GM19438 (cell line): ENCODE measurements around the gene OPA3.

Experiments
- ATAC-seq: cut with Tn5 transposase; IDR thresholded peaks from one replicate; pipeline ENCODE4 v1.9.1; 2021; ENCODE audit warnings: low read depth; ENCODE audit not compliant: unreplicated experiment

The OPA3 gene

GRCh38 chr19:45568732-45569131 is 15.9 kb downstream of the OPA3 start:
- no peak for ATAC-seq

DNA sequence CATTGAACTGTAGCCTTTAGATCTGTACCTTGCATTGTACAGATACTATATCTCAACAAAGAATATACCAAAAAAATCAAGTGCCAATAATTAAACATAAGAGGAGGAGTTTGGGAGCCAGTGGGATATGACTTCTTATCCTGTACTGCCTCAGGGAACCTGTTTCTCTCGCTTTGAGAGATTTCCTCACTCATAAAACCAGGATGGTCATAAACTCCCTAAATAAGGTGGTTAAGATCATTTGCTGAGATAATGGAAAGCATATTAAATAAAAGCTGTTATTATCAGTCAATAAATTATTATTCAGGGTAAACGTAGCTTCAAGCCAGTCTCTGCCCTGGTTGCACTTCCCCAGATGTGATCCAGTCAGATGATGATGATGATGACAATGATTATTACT is 17.0 kb downstream of the OPA3 start:
- ATAC-seq: no peak

- no peak for ATAC-seq
These were observed 20.3 kb downstream of the OPA3 start for GRCh38 chr19:45564131-45564780.

- no peak for ATAC-seq
These were observed 23.9 kb downstream of the OPA3 start for GRCh38 chr19:45560686-45561085.

DNA sequence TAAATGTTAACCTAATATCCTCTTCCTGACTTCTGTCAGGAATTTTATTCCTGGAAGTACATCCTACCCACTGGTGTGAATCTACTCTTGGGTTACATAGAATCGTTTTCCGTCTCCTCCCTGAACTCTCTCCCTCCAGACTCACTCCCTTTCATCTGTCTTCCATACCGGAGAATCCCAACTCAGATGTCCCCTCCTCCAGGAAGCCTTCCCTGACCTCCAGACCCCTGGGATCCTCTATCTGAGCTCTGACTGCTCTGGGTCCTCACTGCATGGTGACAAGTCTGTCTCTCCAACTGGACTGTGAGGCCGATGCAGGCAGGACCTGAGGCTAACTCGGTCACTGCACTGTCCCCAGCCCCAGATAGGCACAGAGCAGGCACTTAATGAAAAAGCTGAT is 24.6 kb downstream of the OPA3 start:
- ATAC-seq: no peak

DNA sequence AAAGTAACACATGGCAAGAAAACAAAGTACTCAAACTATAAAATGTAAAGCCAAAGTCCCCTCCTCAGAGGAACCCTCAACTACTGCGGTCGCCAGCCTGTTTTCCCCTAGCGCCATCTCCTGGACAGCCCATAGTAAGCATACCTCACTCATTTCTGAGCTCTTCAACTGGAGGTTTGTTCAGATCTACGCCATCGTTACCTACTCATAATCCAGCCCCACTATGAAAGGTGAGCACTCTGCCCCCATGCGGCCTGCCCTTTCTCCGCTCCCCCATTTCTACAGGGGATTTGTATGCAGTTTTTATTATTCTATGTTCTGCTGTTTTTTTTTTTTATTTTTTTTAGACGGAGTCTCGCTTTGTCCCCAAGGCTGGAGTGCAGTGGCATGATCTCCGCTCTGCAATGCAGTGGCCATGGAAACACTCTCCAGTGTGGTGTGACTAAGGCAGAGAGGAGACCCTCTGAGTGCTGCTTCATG is 26.2 kb downstream of the OPA3 start:
- ATAC-seq: no peak

DNA sequence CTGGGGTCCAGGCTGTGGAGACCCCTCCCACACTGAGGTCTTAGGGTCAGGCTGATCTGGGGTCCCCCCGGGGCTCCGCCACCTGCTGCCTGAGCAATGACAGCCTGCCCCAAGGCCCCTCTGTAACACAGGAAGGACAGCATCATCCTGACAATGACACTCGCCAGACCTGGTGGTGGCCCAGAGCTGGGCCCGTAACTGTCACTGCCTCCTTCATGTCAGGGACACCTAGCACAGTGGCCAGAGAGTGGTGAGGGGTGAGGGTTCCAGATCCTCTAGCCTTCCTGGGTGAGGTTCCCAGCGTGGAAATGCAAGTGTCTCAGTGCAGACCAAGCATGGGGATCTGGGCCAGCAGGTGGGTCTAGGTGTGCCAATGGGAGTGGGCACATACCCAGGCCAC is 27.8 kb downstream of the OPA3 start:
- no peak for ATAC-seq

DNA sequence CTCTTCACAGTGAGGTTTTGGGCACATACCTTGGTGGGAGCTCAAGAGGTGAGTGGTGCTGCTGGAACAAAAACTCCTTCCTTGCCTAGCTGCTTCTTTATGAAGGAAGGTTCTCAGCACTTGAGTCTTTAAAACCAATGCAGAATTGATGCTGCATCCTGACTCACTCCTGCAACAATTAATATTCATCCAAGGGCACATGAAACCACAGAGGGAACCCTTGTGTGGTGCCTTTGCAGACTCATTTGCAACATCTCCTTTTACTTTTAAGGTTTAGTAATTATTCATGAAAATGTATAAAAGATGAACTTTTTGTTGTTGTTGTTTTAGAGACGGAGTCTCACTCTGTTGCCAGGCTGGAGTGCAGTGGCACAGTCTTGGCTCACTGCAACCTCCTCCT is 30.1 kb downstream of the OPA3 start:
- ATAC-seq: no peak

DNA sequence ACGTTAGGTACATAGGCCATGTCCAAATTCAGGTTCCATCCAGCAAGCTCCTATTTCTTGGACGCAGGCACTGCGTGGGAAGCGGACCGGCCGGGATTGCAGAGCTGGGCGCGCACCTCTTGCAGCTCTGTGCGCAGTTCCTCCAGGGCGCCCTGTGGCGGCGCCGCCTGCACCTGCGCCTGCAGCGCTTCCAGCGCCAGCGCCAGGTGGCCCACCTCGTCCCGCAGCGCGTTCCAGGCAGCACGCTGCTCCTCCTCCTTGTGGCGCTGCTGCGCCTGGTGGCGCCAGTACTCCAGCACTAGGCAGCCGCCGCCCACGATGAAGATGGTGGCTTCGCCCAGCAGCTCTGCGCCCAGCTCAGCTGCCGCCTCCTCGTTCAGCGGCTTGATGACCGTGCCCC is 31.1 kb downstream of the OPA3 start:
- ATAC-seq: no peak

GRCh38 chr19:45547965-45548609 is 36.5 kb downstream of the OPA3 start:
- no peak for ATAC-seq

DNA sequence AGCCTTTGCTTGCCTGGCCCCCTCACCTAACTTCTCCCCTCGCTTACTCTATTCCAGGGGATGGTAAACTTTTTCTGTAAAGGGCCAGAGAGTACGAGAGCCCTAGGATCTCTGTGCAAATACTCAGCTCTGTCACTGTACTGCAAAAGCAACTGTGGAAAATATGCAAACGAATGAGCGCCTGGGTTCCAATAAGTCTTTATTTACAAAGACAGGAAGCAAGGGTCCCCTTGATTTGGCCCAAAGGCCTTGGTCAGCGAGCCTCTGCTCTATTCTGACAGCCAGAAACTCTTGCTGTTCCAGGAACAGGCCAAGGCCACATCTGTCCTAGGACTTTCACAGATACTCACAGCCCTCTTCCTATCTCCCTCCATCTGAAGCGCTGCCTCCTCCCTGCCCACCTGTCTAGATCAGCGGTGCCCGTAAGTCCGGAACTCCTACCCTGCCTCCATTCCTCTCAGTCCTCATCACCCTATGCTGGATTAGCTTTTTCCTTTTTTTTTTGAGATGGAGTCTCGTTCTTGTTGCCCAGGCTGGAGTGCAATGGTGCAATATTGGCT is 37.3 kb downstream of the OPA3 start:
- no peak for ATAC-seq

DNA sequence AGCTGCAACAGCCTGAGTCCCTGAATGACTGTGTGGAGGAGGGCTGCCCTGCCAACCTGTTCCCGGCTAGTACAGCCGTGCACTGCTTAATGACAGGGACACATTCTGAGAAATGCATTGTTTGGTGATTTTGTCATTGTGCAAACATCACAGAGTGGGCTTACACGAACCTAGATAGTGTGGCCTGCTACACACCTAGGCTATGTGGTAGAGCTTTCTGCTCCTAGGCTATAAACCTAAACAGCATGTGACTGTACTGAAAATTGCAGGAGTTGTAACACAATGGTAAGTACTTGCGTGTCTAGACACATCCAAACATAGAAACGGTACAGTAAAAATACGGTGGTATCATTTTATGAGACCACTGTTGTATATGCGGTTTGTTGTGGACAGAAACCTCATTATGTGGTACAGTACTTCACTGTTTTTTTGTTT is 42.4 kb downstream of the OPA3 start:
- ATAC-seq: no peak

GRCh38 chr19:45539459-45539858 is 45.1 kb downstream of the OPA3 start:
- no peak for ATAC-seq

- no peak for ATAC-seq
These were observed 53.3 kb downstream of the OPA3 start for GRCh38 chr19:45531349-45531748.

DNA sequence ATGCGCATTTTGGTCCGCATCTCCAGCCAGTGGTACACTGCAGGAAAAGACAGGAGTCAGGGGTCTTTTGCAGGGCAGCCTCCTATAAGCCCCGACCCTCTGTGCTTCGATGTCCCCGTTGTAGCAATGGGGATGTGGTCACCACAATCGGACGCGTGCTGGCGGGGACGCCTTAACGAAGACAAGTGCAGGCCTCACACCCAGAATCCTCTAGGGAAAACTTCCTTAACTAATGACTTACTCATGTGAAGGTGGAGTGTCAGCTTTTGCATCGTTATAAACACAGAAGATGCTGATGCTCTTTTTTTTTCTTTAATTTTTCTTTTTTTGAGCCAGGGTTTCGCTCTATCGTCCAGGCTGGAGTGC is 55.2 kb downstream of the OPA3 start:
- ATAC-seq: no peak

GRCh38 chr19:45528744-45529419 is 55.7 kb downstream of the OPA3 start:
- no peak for ATAC-seq

DNA sequence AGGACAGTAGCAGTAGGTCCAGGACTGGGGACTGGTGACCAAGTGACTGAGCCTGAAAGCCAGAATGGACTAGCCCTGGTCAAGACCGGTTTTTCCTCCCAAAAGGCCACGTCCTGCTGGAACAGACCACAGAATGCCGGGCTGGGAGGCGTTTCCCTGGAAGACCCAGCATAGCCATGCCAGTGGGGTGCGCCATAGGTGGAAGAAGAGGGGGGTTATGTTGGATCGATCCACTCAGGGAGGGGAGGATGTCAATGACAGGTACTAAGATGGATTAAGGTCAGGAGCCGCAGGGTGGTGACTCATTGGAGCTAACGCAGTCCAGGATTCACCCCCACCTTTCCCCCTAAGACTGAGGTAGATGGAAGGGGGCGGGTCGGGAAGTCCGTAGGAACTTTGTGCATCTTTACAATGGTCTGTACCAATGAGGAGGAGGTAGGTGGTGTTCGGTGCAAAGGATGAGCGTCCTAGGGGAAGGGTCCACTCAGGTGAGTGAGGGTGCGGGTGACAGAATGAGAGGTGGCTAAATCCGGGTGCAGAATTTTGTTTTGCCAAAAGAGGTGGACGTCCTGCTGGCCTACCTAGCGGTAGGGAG is 56.4 kb downstream of the OPA3 start:
- ATAC-seq: no peak

DNA sequence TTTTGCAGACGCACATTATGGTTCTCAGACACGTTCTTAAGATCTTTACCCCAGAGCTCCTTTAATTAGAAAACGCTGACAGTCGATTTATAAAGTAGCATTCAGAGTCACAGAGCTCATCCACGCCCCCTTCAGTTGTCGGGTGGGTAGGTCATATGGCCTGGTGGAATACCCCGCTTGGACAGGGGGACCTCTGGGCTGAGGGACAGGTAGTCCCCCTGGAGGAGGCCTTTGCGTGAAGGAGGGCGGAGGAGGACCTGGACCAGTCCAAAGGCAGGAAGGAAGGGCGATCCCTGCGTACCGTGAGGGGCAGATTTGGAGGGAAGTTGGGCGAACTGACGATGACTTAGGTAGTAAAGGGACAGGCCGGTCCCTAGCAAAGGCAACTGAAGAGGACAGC is 56.9 kb downstream of the OPA3 start:
- no peak for ATAC-seq

DNA sequence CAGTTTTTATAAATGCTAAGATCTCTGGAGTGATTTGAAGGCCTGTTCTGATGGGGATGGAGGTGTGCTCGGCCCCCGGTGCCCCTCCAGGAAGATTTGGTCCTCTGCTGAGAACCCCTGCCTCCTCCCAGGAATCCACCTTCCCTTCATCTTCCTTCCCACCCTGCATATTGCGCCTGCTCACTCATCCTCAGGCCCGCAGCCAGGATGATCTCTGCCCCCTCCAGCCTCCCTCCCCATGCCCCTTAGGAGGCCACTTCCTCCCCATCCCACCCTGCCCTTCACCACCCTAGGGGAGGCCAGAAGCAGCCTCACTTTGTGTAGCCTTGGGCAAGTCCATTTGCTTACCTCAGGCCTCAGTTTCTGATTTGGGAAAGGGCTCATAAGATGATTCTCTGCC is 57.6 kb downstream of the OPA3 start:
- no peak for ATAC-seq

DNA sequence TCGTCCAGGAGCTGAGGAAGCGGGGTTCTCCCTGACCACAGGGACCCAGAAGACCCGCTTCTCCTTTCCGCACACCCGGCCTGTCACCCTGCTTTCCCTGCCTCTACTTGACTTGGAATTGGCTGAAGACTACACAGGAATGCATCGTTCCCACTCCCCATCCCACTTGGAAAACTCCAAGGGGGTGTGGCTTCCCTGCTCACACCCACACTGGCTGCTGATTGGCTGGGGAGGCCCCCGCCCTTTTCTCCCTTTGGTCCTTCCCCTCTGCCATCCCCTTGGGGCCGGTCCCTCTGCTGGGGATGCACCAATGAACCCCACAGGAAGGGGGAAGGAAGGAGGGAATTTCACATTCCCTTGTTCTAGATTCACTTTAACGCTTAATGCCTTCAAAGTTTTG is 58.5 kb downstream of the OPA3 start:
- ATAC-seq: no peak

- no peak for ATAC-seq
These were observed 60.0 kb downstream of the OPA3 start for GRCh38 chr19:45524575-45525129.
